Measurements from ENCODE around the gene ERCC3. TPM values are rescaled to one million over a fixed set of nuclear protein-coding genes. Genes with fewer than 3 reads are reported as not detected.

Gene ERCC3
- total RNA-seq, 1 experiment from 2014 or later = 52.7 TPM

- H3K36me3 ChIP-seq (ENCODE audit: control insufficient read depth in 1 of 2, insufficient read depth in 2 of 2, low read length in 2 of 2) = peaks cover 2 to 6% of the 10 kb centered on the region in 2 experiments; a peak in 1 of 4 replicates
- no TSS peak for BruUV-seq (replicated peaks)
- RAD21 ChIA-PET (ENCODE audit: low non-redundant PET in 1 of 2, low total read pairs in 2 of 2, uncharacterized antibody in 2 of 2, unreplicated experiment in 2 of 2) = no interaction called here
Observed at GRCh38 chr2:127320586-127321275, 26.8 kb upstream of the ERCC3 start.

GRCh38 chr2:127320067-127320466 lies 26.1 kb upstream of the ERCC3 start:
- no peaks in the 10 kb centered on the region for H3K9me2 ChIP-seq (ENCODE audit: insufficient read depth)
- no TSS peak for BruUV-seq (replicated peaks)
- TF ChIP-seq CBX3 (IDR thresholded peaks at IDR 0.05; ENCODE audit: low read depth) = no peak
- no peak for TF ChIP-seq JUND (IDR thresholded peaks at IDR 0.05)
- TF ChIP-seq ZNF274 (IDR thresholded peaks at IDR 0.05; ENCODE audit: low read depth, low read length) = no peak
- no peak for TF ChIP-seq POLR2A (IDR thresholded peaks at IDR 0.05; ENCODE audit: borderline replicate concordance, extremely low read depth, insufficient read depth, insufficient read length)
- no peak for TF ChIP-seq MAX (IDR thresholded peaks at IDR 0.05)
- no peak for TF ChIP-seq ZFX (IDR thresholded peaks at IDR 0.05)
- TF ChIP-seq ATF3 (IDR thresholded peaks at IDR 0.05) = no peak
- TF ChIP-seq ZBTB33 (IDR thresholded peaks at IDR 0.05; ENCODE audit: extremely low read depth, insufficient replicate concordance, low read length) = no peak
- TF ChIP-seq TCF7L2 (IDR thresholded peaks at IDR 0.05; ENCODE audit: borderline replicate concordance, extremely low read depth, insufficient read depth, insufficient read length) = no peak
- no peak for TF ChIP-seq FOSL1 (IDR thresholded peaks at IDR 0.05; ENCODE audit: low read depth)
- no peak for TF ChIP-seq RAD21 (IDR thresholded peaks at IDR 0.05; ENCODE audit: low read depth)
- TF ChIP-seq CEBPB (IDR thresholded peaks at IDR 0.05; ENCODE audit: low read depth) = no peak
- TF ChIP-seq EGR1 (IDR thresholded peaks at IDR 0.05; ENCODE audit: low read depth) = no peak
- TF ChIP-seq YY1 (IDR thresholded peaks at IDR 0.05; ENCODE audit: extremely low read depth, insufficient replicate concordance, low read depth, low read length) = no peak

More at GRCh38 chr2:127320586-127321275, 26.8 kb upstream of the ERCC3 start:
- intact Hi-C loops (cut with micrococcal nuclease) = loop anchor here (10.0 kb wide), 1 partner anchor 324 kb away; the partner anchor contains the start of gene GPR17
- Histone ChIP-seq H4K20me1 (ENCODE audit: insufficient read depth) (no peaks in the 10 kb centered on the region), H3K27ac (ENCODE audit: low read depth, low read length) (no peak overlapping the region), H3K9me2 (ENCODE audit: insufficient read depth) (no peaks in the 10 kb centered on the region), H3K27me3 (ENCODE audit: insufficient read depth, low read length) (no peaks in the 10 kb centered on the region), H3K4me1 (ENCODE audit: control insufficient read depth in 1 of 2, insufficient read depth in 2 of 2, low read length in 2 of 2) (no peaks in the 10 kb centered on the region), H3K9me3 (ENCODE audit: control insufficient read depth in 1 of 2, insufficient read depth in 1 of 2, low read depth in 1 of 2, low read length in 2 of 2) (no peaks in the 10 kb centered on the region), H3K4me3 (replicated peaks in 1 of 2; ENCODE audit: low read depth in 1 of 2, low read length in 2 of 2) (no peak overlapping the region), H3K9ac (ENCODE audit: low read length) (no peak overlapping the region), H3K4me2 (ENCODE audit: low read length) (no peak overlapping the region), H3K79me2 (ENCODE audit: insufficient read depth, low read length) (no peaks in the 10 kb centered on the region), H2AFZ (ENCODE audit: low read depth, low read length, poor library complexity, severe bottlenecking) (no peak overlapping the region)
- DNase-seq (ENCODE audit: low read depth, low spot score) = no peak
- no peak for TF ChIP-seq ZFX (IDR thresholded peaks at IDR 0.05)
- TF ChIP-seq MAX (IDR thresholded peaks at IDR 0.05) = no peak
- TF ChIP-seq RAD21 (IDR thresholded peaks at IDR 0.05; ENCODE audit: low read depth) = no peak
- no peak for TF ChIP-seq ELF1 (IDR thresholded peaks at IDR 0.05; ENCODE audit: borderline replicate concordance, low read depth)
- CTCF ChIA-PET = interaction anchor here (0.8 kb wide), 1 partner anchor 26 kb away, joined by 3 read pairs; no protein-coding TSS in a partner anchor
- POLR2A ChIA-PET = no interaction called here
- no peak for ATAC-seq

More at GRCh38 chr2:127320067-127320466, 26.1 kb upstream of the ERCC3 start:
- Histone ChIP-seq H2AFZ (ENCODE audit: low read depth, low read length, poor library complexity, severe bottlenecking) (no peak overlapping the region), H3K79me2 (ENCODE audit: insufficient read depth, low read length) (no peaks in the 10 kb centered on the region), H3K9me3 (ENCODE audit: control insufficient read depth in 1 of 2, insufficient read depth in 1 of 2, low read depth in 1 of 2, low read length in 2 of 2) (no peaks in the 10 kb centered on the region), H4K20me1 (ENCODE audit: insufficient read depth) (no peaks in the 10 kb centered on the region), H3K4me3 (replicated peaks in 1 of 2; ENCODE audit: low read depth in 1 of 2, low read length in 2 of 2) (no peak overlapping the region), H3K27ac (ENCODE audit: low read depth, low read length) (no peak overlapping the region), H3K4me2 (ENCODE audit: low read length) (no peak overlapping the region), H3K36me3 (ENCODE audit: control insufficient read depth in 1 of 2, insufficient read depth in 2 of 2, low read length in 2 of 2) (peaks cover 2 to 6% of the 10 kb centered on the region in 2 experiments; a peak in 1 of 4 replicates), H3K9ac (ENCODE audit: low read length) (no peak overlapping the region), H3K4me1 (ENCODE audit: control insufficient read depth in 1 of 2, insufficient read depth in 2 of 2, low read length in 2 of 2) (no peaks in the 10 kb centered on the region), H3K27me3 (ENCODE audit: insufficient read depth, low read length) (no peaks in the 10 kb centered on the region)
- no peak for DNase-seq (ENCODE audit: low read depth, low spot score)
- POLR2A ChIA-PET = no interaction called here
- ATAC-seq = no peak
- RAD21 ChIA-PET (ENCODE audit: low non-redundant PET in 1 of 2, low total read pairs in 2 of 2, uncharacterized antibody in 2 of 2, unreplicated experiment in 2 of 2) = no interaction called here
- intact Hi-C loops (cut with micrococcal nuclease) = loop anchor here (10.0 kb wide), 1 partner anchor 325 kb away; the partner anchor contains the start of gene GPR17
- CTCF ChIA-PET = interaction anchor here (0.8 kb wide), 1 partner anchor 25 kb away, joined by 3 read pairs; no protein-coding TSS in a partner anchor
